Smooth muscle cell (in vitro differentiated cells): ENCODE measurements around the gene TENM4. TPM values are rescaled to one million over a fixed set of nuclear protein-coding genes. Genes with fewer than 3 reads are reported as not detected.

ENCODE experiments used
- DNase-seq: peaks from one replicate; lab custom pipeline; 2025; ENCODE audit not compliant: unreplicated experiment; lab: John Stamatoyannopoulos, UW
- H2AFZ ChIP-seq: fragments of 200-600 bp; sonication (generic); 2 replicates; pipeline ENCODE4 v1.6.0; 2016; ENCODE audit warnings: antibody characterized with exemption, low read depth, mild to moderate bottlenecking
- H3F3A ChIP-seq: fragments of 200-600 bp; sonication (generic); 2 replicates; pipeline ENCODE4 v1.6.0; 2017; ENCODE audit warnings: antibody characterized with exemption, low read depth
- H3K27ac ChIP-seq: fragments of 200-600 bp; sonication (generic); 2 replicates; pipeline ENCODE4 v1.5.1; 2016; ENCODE audit warnings: low read depth, mild to moderate bottlenecking
- H3K27me3 ChIP-seq: fragments of 200-600 bp; sonication (generic); 2 replicates; pipeline ENCODE4 v1.6.1; 2016; ENCODE audit warnings: low read depth, mild to moderate bottlenecking
- H3K36me3 ChIP-seq: fragments of 200-600 bp; sonication (generic); 2 replicates; pipeline ENCODE4 v1.5.1; 2016; ENCODE audit warnings: low read depth
- H3K4me1 ChIP-seq: fragments of 200-600 bp; sonication (generic); 2 replicates; pipeline ENCODE4 v1.5.1; 2016; ENCODE audit warnings: low read depth
- H3K4me2 ChIP-seq: fragments of 200-600 bp; sonication (generic); 2 replicates; pipeline ENCODE4 v1.6.0; 2016; ENCODE audit warnings: mild to moderate bottlenecking
- H3K4me3 ChIP-seq: fragments of 200-600 bp; sonication (generic); 2 replicates; pipeline ENCODE4 v1.5.1; 2016; ENCODE audit warnings: mild to moderate bottlenecking
- H3K79me2 ChIP-seq: fragments of 200-600 bp; sonication (generic); 2 replicates; pipeline ENCODE4 v1.6.0; 2016; ENCODE audit warnings: low read depth, mild to moderate bottlenecking
- H3K9ac ChIP-seq: fragments of 200-600 bp; sonication (generic); 2 replicates; pipeline ENCODE4 v1.6.0; 2016; ENCODE audit warnings: low read depth
- H3K9me3 ChIP-seq: fragments of 200-600 bp; sonication (generic); replicated peaks from 2 replicates; pipeline ENCODE4 v1.5.1; 2016; ENCODE audit warnings: low read depth
- H4K20me1 ChIP-seq: fragments of 200-600 bp; sonication (generic); 2 replicates; pipeline ENCODE4 v1.6.0; 2016; ENCODE audit warnings: low read depth
- WGBS: methylation state at CpG from one replicate; pipeline ENCODE4 v1.1.7; 2016; ENCODE audit warnings: low lambda C conversion rate; 5-methylcytosine and 5-hydroxymethylcytosine counted together
- polyA plus RNA-seq: library from polyadenylated mRNA; unstranded; fragments of >200 nt; fragmentation: Nextera tagmentation; extraction: Ambion mirVana; gene quantifications from 2 replicates; pipeline ENCODE4 v1.2.1, GENCODE V29; 2016
- total RNA-seq: library from RNA; depleted of rRNA; stranded (reverse); fragments of >200 nt; gene quantifications from 2 replicates; pipeline ENCODE4 v1.2.3, GENCODE V29; 2014
- TF ChIP-seq, protein P1 (sequence below): fragments of 200-600 bp; sonication (generic); IDR thresholded peaks from 2 replicates; pipeline ENCODE4 v1.5.1; 2017; ENCODE audit warnings: borderline replicate concordance, mild to moderate bottlenecking, antibody characterized with exemption; ENCODE audit not compliant: insufficient read depth, poor library complexity, severe bottlenecking

Gene TENM4
- total and polyA plus RNA-seq, 2 experiments from 2014 or later = 31.6 to 38.2 TPM

DNA sequence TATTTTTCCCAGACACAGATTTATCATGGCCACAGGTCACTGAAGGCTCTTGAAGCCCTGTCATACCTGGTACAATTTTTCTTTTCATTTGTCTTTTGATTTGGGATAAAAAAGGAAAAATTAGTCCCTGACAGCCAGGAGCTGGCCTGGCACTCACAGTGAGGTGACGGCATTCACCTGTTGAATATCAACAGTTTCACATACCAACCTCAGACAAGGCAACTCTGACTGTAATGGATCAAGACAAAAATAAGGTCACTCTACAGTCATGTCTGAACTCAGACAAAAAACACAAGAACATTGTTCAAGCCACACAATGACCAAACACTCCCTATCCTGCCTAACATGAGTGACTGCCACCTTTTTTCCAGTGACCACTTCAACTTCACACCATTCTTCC is 392.9 kb downstream of the TENM4 start:
- no peak overlapping the region for H3K4me2 ChIP-seq
- no peaks in the 10 kb centered on the region for H4K20me1 ChIP-seq
- no peak overlapping the region for H2AFZ ChIP-seq
- no peaks in the 10 kb centered on the region for H3K9me3 ChIP-seq
- TF ChIP-seq, protein P1, sequence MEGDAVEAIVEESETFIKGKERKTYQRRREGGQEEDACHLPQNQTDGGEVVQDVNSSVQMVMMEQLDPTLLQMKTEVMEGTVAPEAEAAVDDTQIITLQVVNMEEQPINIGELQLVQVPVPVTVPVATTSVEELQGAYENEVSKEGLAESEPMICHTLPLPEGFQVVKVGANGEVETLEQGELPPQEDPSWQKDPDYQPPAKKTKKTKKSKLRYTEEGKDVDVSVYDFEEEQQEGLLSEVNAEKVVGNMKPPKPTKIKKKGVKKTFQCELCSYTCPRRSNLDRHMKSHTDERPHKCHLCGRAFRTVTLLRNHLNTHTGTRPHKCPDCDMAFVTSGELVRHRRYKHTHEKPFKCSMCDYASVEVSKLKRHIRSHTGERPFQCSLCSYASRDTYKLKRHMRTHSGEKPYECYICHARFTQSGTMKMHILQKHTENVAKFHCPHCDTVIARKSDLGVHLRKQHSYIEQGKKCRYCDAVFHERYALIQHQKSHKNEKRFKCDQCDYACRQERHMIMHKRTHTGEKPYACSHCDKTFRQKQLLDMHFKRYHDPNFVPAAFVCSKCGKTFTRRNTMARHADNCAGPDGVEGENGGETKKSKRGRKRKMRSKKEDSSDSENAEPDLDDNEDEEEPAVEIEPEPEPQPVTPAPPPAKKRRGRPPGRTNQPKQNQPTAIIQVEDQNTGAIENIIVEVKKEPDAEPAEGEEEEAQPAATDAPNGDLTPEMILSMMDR = no peak
- peaks cover 16% of the 10 kb centered on the region for H3K4me1 ChIP-seq
- 100% methylated on average over 1 of the region's 1 CpG for WGBS
- no peak for DNase-seq
- no peaks in the 10 kb centered on the region for H3K36me3 ChIP-seq
- no peaks in the 10 kb centered on the region for H3K79me2 ChIP-seq
- H3K27me3 ChIP-seq = no peaks in the 10 kb centered on the region
- H3K27ac ChIP-seq = no peak overlapping the region
- H3K4me3 ChIP-seq = no peak overlapping the region
- peaks cover 8% of the 10 kb centered on the region for H3F3A ChIP-seq
- H3K9ac ChIP-seq = no peak overlapping the region

DNA sequence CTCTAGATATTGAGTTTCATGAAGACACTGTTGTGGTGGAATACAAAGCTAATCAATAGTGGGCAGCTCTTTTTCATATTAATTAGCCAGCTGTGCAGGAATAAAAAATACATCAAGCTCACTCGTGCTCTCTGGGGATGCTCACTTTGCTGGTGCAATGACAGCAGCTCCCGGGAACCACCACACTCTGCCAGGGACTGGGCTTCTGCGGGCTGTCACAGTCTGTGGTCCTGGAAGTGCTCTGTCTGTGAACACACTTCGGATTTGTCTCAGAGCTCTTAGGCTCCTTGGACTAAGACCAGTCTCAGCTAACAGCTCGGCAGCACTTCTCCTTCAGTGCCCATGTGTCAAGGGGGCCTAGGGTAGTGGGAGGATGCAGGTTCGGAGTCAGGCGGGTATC is 393.5 kb downstream of the TENM4 start:
- 76% methylated on average over 7 of the region's 7 CpGs for WGBS

DNA sequence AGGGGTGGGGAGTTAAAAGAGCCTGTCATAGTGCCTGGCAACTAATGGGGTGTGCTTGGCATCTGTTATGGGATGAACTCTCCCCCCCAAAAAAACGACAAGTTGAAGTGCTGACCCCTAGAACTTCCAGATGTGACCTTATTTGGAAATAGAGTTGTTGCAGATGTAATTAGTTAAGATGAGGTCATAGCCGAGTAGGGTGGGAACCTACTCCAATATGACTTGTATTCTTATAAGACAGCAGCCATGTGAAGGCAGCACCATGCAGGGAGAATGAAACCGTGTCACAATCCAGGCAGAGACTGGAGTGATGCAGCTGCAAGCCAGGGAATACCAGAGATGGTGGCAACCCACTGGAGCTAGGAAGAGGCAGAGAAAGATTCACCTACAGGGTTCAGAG is 394.5 kb downstream of the TENM4 start:
- H3K4me3 ChIP-seq = no peak overlapping the region
- TF ChIP-seq, protein P1 = no peak
- H2AFZ ChIP-seq = no peak overlapping the region
- H3K4me2 ChIP-seq = no peak overlapping the region
- H3K9me3 ChIP-seq = no peaks in the 10 kb centered on the region
- H3K27ac ChIP-seq = no peak overlapping the region
- H4K20me1 ChIP-seq = no peaks in the 10 kb centered on the region
- H3K9ac ChIP-seq = no peak overlapping the region
- DNase-seq = no peak
- no peaks in the 10 kb centered on the region for H3K79me2 ChIP-seq
- H3K27me3 ChIP-seq = no peaks in the 10 kb centered on the region
- WGBS = 77% methylated on average over 3 of the region's 3 CpGs
- peaks cover 8% of the 10 kb centered on the region for H3F3A ChIP-seq
- H3K4me1 ChIP-seq = peaks cover 16% of the 10 kb centered on the region
- no peaks in the 10 kb centered on the region for H3K36me3 ChIP-seq

More for the DNA sequence above, 393.5 kb downstream of the TENM4 start:
- no peak overlapping the region for H2AFZ ChIP-seq
- TF ChIP-seq, protein P1 = no peak
- H3K9me3 ChIP-seq = no peaks in the 10 kb centered on the region
- no peak overlapping the region for H3K4me3 ChIP-seq
- H3K27ac ChIP-seq = no peak overlapping the region
- no peak for DNase-seq
- no peaks in the 10 kb centered on the region for H3K36me3 ChIP-seq
- H3K27me3 ChIP-seq = no peaks in the 10 kb centered on the region
- no peaks in the 10 kb centered on the region for H4K20me1 ChIP-seq
- H3F3A ChIP-seq = peaks cover 8% of the 10 kb centered on the region
- no peak overlapping the region for H3K9ac ChIP-seq
- H3K4me1 ChIP-seq = peaks cover 16% of the 10 kb centered on the region
- H3K4me2 ChIP-seq = no peak overlapping the region
- no peaks in the 10 kb centered on the region for H3K79me2 ChIP-seq

DNA sequence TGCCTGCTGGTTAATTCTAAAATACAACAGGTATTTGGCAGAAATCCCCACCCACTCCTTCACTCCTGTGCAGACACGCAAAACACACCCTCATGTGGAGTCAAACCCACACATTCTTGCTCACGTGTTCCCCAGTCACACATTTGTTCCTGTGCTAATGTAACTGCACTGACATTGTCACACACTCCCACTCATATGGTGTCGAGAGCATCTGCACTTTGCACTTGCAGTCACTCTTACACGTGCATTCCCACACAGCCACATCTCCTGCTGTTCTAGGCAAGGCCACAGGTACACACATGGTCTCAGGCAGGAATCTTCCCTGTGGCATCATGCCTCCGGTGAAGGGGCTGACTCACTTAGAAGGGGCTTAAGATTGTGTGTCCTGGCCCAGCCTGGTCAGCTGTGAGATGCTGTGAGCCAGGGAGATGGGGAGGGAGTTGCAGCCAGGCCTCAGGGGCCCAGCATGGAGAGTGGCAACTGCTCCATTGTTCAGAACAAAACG is 395.0 kb downstream of the TENM4 start:
- H3K27ac ChIP-seq = no peak overlapping the region
- no peak overlapping the region for H3K4me3 ChIP-seq
- H3F3A ChIP-seq = peaks cover 8% of the 10 kb centered on the region
- 29% methylated on average over 6 of the region's 6 CpGs for WGBS
- no peaks in the 10 kb centered on the region for H3K9me3 ChIP-seq
- H4K20me1 ChIP-seq = no peaks in the 10 kb centered on the region
- TF ChIP-seq, protein P1 = no peak
- no peak overlapping the region for H3K4me2 ChIP-seq
- H3K27me3 ChIP-seq = no peaks in the 10 kb centered on the region
- no peak overlapping the region for H2AFZ ChIP-seq
- H3K79me2 ChIP-seq = no peaks in the 10 kb centered on the region
- peaks cover 16% of the 10 kb centered on the region for H3K4me1 ChIP-seq
- no peak overlapping the region for H3K9ac ChIP-seq
- DNase-seq = no peak
- no peaks in the 10 kb centered on the region for H3K36me3 ChIP-seq
